Pancreas (tissue), 10 donors: Measurements from ENCODE around the gene DPM2. TPM values are rescaled to one million over a fixed set of nuclear protein-coding genes. Genes with fewer than 3 reads are reported as not detected.

Experiments
- ATAC-seq, 4 donors: fragments of 200-7000 bp; cut with Tn5 transposase; one replicate each; pipeline versions ENCODE4 v1.8.0 to v1.9.1; 2020; ENCODE audit warnings: mild to moderate bottlenecking in 4 of 4, moderate library complexity in 4 of 4
- DNase-seq, 6 donors: peaks; one replicate each; pipeline ENCODE4 v3.0.0-alpha.2; 2020
- FAIRE-seq: peaks from 2 replicates; lab custom pipeline; 2012; peaks lifted over from hg19 to GRCh38; lab: Jason Lieb, UNC
- H3K27ac ChIP-seq, 4 donors: fragments of 200-600 bp; sonication (generic); 1 replicate in 3 of 4; 2 replicates in 1 of 4; pipeline versions ENCODE4 v1.5.0 to v1.8.0; 2020
- H3K27me3 ChIP-seq, 4 donors: fragments of 200-600 bp; one replicate each; pipeline ENCODE4 v1.8.0; 2021
- H3K36me3 ChIP-seq, 3 donors: fragments of 200-600 bp; sonication (generic) in 1 of 3; one replicate each; pipeline versions ENCODE4 v1.5.0 to v1.8.0; 2020 to 2021
- H3K4me1 ChIP-seq, 3 donors: fragments of 200-600 bp; one replicate each; pipeline ENCODE4 v1.8.0; 2021
- H3K4me3 ChIP-seq, 4 donors: fragments of 200-600 bp; sonication (generic) in 2 of 4; one replicate each; pipeline versions ENCODE4 v1.5.0 to v1.8.0; 2020 to 2021
- H3K9me3 ChIP-seq, 4 donors: fragments of 200-600 bp; one replicate each; pipeline ENCODE4 v1.8.0; 2021
- CTCF ChIP-seq, 4 donors: fragments of 200-600 bp; sonication (generic) in 3 of 4; IDR thresholded peaks; one replicate each; pipeline versions ENCODE4 v1.5.0 to v1.8.0; 2021; ENCODE audit warnings: antibody characterized with exemption in 4 of 4
- WGBS, 2 donors: extraction: QIAGEN DNeasy Blood & Tissue Kit; methylation state at CpG; one replicate each; pipeline ENCODE4 v1.1.7; 2013; 5-methylcytosine and 5-hydroxymethylcytosine counted together
- intact Hi-C, 3 donors: fragments of 100-400 bp; cut with DNase I; formaldehyde crosslinking; loops; one replicate each; pipeline versions ENCODE4 v1.11.1 to v1.14.2; 2022
- polyA plus RNA-seq, 2 donors: library from polyadenylated mRNA; stranded (reverse); fragments of 200-250 nt; gene quantifications; one replicate each; pipeline ENCODE4 v1.2.3, GENCODE V29; 2013
- total RNA-seq, 6 donors: library from RNA; stranded (reverse); fragmentation: NEBNext Ultra II Directional in 4 of 6; extraction: Animal tissue kit (Norgen Biotek cat#: 25700) in 4 of 6; gene quantifications; one replicate each; pipeline versions ENCODE4 v1.2.1 to v1.2.4, GENCODE V29; 2021 to 2023
- donor health status: healthy with polysubstance abuse.
- donor health status: DM: no; HTN: no; CAD: no; lungs with moderate emphysema.
- donor health status: DM: no; HTN: no; CAD: no.
- donor health status: control.
- donor health status: control.
- donor health status: Bipolar disorder and iron deficiency.
- donor health status: DM: yes; HTN: yes; CAD: no.
- donor health status: DM: no; HTN: no; CAD: no.
- donor health status: DM: no; HTN: no; CAD: no.
- donor health status: DM: yes; HTN: yes; CAD: no.

DPM2 gene
- total and polyA plus RNA-seq, 8 donors: 19.6 to 56.8 (median 27.8) TPM

DNA sequence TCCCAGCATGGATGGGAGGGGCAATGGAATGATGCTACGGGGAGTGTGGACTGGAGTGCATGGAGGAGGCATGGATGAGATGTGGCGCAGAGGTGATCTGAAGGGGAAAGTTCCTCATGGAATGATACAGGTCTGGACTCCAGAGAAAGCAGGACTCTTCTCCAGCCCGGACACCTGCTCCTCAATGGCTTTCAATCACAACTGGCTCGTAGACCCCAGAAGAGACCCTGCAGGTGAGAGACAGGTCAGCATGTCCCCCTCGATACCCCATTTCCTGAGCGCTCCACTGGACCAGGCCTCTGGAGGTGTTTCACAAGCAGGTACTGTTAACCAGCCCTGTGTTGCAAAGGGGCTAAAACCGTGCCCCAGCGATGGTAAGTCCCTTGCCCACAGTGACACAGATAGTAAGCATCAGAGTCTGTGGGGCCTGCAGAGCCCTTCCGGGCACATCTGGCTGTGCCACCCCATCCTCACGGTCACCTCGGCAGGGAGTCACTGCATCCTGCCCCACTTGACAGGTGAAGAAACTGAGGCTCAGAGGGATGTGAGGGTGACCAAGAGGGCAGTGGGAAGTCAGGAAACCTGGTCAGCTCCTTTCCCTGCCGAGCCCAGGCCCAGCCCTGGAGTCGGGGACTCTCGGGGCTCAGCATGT is 5.5 kb upstream of the DPM2 start:
- no peak overlapping the region for H3K4me3 ChIP-seq
- no peaks in the 10 kb centered on the region for H3K9me3 ChIP-seq
- intact Hi-C loops: loop anchor here in 2 of 3 donors (5.0 kb wide), 2 partner anchors 94 to 174 kb away; no protein-coding TSS in a partner anchor
- H3K36me3 ChIP-seq: peaks cover 3 to 36% (median 13%) of the 10 kb centered on the region in 3 donors
- peak in 2 of 6 donors; percentile 27 to 63 for DNase-seq
- H3K27ac ChIP-seq: no peak overlapping the region
- no peak for TF ChIP-seq CTCF (IDR thresholded peaks at IDR 0.05)
- no peak for FAIRE-seq
- WGBS, 2 donors: 80 to 83% methylated on average over 14 of the region's 14 CpGs
- H3K27me3 ChIP-seq: no peaks in the 10 kb centered on the region
- ATAC-seq: no peak
- no peaks in the 10 kb centered on the region for H3K4me1 ChIP-seq

GRCh38 chr9:127942216-127943010 is 4.8 kb upstream of the DPM2 start:
- no peaks in the 10 kb centered on the region for H3K4me1 ChIP-seq
- FAIRE-seq: no peak
- H3K27me3 ChIP-seq: no peaks in the 10 kb centered on the region
- H3K4me3 ChIP-seq: no peak overlapping the region
- no peaks in the 10 kb centered on the region for H3K9me3 ChIP-seq
- intact Hi-C loops: loop anchor here in 2 of 3 donors (5.0 kb wide), 2 partner anchors 95 to 175 kb away; no protein-coding TSS in a partner anchor
- ATAC-seq: peak; percentile 38 to 77 (median 68)
- peak; percentile 58 to 79 (median 78) for TF ChIP-seq CTCF (IDR thresholded peaks at IDR 0.05)
- 58 to 60% methylated on average over 18 of the region's 18 CpGs for WGBS, 2 donors
- DNase-seq: peak in 2 of 6 donors; percentile 67 to 90
- H3K36me3 ChIP-seq: peaks cover 3 to 36% (median 13%) of the 10 kb centered on the region in 3 donors
- H3K27ac ChIP-seq: no peak overlapping the region

DNA sequence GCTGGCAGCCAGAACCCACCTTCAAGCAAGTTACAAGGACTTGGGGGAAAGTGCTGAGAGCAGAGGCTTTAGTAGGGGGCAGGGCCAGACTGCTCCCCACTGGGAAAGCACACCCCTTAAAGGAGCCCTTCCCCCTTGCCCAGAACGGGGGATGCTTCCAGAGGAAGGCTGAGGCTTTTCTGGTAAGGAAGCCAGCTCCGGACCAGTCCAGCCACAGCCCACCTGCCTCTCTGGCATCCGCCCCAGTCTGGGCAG is 4.2 kb upstream of the DPM2 start:
- WGBS, 2 donors: 77 to 80% methylated on average over 3 of the region's 3 CpGs
- no peak for FAIRE-seq
- no peak for ATAC-seq

DNA sequence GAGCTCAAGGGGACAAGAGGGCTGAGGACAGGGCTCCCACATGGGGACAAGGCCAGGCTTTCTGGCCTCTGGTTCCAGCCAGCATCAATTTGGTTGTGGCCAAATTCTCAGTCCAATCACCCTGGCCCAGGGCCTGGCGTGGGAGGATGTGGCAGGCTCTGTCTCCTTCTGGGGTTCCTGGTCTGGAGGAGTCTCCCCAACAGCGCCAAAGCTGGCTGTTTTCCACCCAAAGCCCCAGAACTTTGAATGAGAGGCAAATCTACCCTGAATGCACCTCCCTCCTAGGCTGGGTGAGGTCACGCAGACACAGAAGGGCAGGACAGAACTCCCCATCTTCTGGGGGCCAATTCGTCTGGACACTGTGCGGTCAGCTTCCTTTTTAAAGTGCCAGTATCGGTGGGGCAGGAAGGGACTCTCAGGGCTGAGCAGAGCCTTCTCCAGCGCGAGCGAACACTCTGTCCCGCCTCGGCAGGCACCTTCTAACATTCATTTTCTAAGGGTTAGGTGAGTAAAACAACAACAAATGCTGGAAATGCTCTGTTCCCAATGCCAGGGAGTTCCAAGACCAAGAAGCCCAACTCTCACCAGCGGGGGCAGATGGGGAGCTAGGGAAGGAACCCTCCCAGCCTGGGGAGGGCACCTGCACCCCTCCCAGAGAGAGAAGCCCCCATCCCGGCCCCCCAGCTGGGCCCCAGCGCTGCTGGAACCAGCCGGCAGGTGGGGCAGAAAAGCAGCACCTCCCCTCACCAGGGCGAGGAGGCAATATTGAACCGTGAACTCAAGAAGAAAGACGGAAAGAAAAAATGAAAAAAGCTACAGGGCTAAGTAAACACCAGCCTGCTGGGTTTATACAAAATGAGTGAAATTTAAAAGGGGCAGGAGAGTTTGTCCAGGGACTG is 3.7 kb upstream of the DPM2 start:
- Histone ChIP-seq H3K4me1 (peaks cover 6 to 7% (median 7%) of the 10 kb centered on the region in 3 donors), H3K9me3 (no peaks in the 10 kb centered on the region), H3K4me3 (no peak overlapping the region), H3K27ac (no peak overlapping the region), H3K36me3 (peaks cover 3 to 36% (median 13%) of the 10 kb centered on the region in 3 donors), H3K27me3 (no peaks in the 10 kb centered on the region)
- ATAC-seq (no peak), DNase-seq (peak in 2 of 6 donors; percentile 27 to 54), FAIRE-seq (no peak)
- WGBS, 2 donors: 79% methylated on average over 17 to 18 of the region's 18 CpGs
- intact Hi-C loops: loop anchor here in 2 of 3 donors (5.0 kb wide), 2 partner anchors 96 to 176 kb away; no protein-coding TSS in a partner anchor
- no peak for TF ChIP-seq CTCF (IDR thresholded peaks at IDR 0.05)

More for the DNA sequence above, 4.2 kb upstream of the DPM2 start:
- H3K9me3 ChIP-seq: no peaks in the 10 kb centered on the region
- peaks cover 3 to 36% (median 13%) of the 10 kb centered on the region in 3 donors for H3K36me3 ChIP-seq
- H3K4me1 ChIP-seq: peaks cover under 1 to 3% (median 1%) of the 10 kb centered on the region in 3 donors
- no peak for TF ChIP-seq CTCF (IDR thresholded peaks at IDR 0.05)
- no peak for DNase-seq
- no peak overlapping the region for H3K4me3 ChIP-seq
- intact Hi-C loops: loop anchor here in 2 of 3 donors (5.0 kb wide), 2 partner anchors 95 to 175 kb away; no protein-coding TSS in a partner anchor
- no peaks in the 10 kb centered on the region for H3K27me3 ChIP-seq
- no peak overlapping the region for H3K27ac ChIP-seq
